Activated CD8-positive, alpha-beta memory T cell treated with anti-CD3 and anti-CD28 coated beads for 36 hours (primary cell): Measurements from ENCODE around the gene RRAD. TPM values are rescaled to one million over a fixed set of nuclear protein-coding genes. Genes with fewer than 3 reads are reported as not detected.

Source experiments
- CTCF ChIA-PET: fragments of 350-600 bp; sonication (Branson Sonifier 250); formaldehyde crosslinking; loops from one replicate; lab custom pipeline; 2021; ENCODE audit warnings: antibody characterized with exemption; lab: Charles Lee
- POLR2A ChIA-PET: fragments of 350-600 bp; sonication (Branson Sonifier 250); formaldehyde crosslinking; loops from one replicate; lab custom pipeline; 2021; ENCODE audit warnings: antibody characterized with exemption; lab: Charles Lee
- total RNA-seq, 2 experiments: library from RNA; stranded (reverse); gene quantifications; one replicate each; pipeline ENCODE4 v1.2.3, GENCODE V29; 2021

RRAD gene
- total RNA-seq, 2 experiments from 2014 or later, result 0.32 to 0.50 TPM

GRCh38 chr16:66940236-66940635 is 14.9 kb upstream of the RRAD start:
- POLR2A ChIA-PET, result no interaction called here
- CTCF ChIA-PET, result no interaction called here

DNA sequence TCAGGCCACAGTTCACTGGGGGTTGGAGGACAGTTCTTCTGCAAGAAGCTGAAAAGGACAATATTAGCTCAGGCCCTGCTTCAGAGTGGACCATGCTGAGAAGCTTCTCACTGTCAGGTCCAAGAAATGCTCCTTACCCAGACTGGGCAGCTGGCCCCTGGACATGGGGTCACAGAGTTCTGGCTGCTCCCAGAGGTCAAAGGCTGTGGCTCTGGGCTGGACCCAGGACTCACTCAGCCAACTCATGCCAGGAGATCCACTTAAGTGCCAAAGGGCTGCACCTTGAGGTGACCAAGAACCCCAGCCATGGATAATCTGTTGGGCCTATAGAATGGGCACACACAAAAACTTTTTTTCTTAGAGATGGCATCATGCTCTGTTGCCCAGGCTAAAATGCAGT is 14.0 kb upstream of the RRAD start:
- POLR2A ChIA-PET, result no interaction called here
- CTCF ChIA-PET, result no interaction called here

GRCh38 chr16:66937725-66938337 is 12.5 kb upstream of the RRAD start:
- CTCF ChIA-PET, result interaction anchor here (0.6 kb wide), 1 partner anchor 10 kb away, joined by 3 read pairs; no protein-coding TSS in a partner anchor

GRCh38 chr16:66936889-66937554 is 11.7 kb upstream of the RRAD start:
- CTCF ChIA-PET, result interaction anchor here (0.6 to 1.0 kb wide), 2 partner anchors 10 to 222 kb away, joined by 3 read pairs; no protein-coding TSS in a partner anchor
- POLR2A ChIA-PET, result no interaction called here

More at GRCh38 chr16:66937725-66938337, 12.5 kb upstream of the RRAD start:
- POLR2A ChIA-PET, result no interaction called here

DNA sequence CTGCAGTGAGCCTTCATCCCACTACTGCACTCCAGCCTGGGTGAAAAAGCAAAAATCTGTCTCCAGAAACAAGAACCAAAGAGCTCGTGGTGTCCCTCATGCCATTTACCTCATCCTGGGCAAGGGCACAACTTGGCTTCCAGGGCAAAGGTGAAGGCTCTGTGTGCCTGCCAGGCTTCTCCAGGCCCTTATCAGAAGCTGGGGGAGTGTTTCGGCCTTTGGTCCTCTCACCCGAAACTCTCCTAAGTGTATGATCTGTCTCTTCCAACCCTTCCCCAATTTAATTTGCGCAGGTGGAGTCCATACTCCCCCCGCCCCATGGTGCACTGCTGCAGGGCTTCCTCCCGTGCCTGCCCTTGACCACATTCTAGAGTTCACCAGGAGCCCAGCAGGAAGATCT is 11.1 kb upstream of the RRAD start:
- POLR2A ChIA-PET, result no interaction called here
- CTCF ChIA-PET, result interaction anchor here (1.0 kb wide), 1 partner anchor 223 kb away, joined by 3 read pairs; no protein-coding TSS in a partner anchor

GRCh38 chr16:66935314-66936011 is 10.1 kb upstream of the RRAD start, which contains the start of gene CES2:
CES2 (plus strand) TSS chr16:66935516; CDS start chr16:66935636, 120 bp downstream.
- ChIA-PET POLR2A (no interaction called here), CTCF (no interaction called here)

GRCh38 chr16:66934839-66935313 is 9.5 kb upstream of the RRAD start:
- POLR2A ChIA-PET, result interaction anchor here (0.6 kb wide), 1 partner anchor 39 kb away, joined by 3 read pairs; no protein-coding TSS in a partner anchor
- CTCF ChIA-PET, result interaction anchor here (1.5 kb wide), 1 partner anchor 60 kb away, joined by 3 read pairs; no protein-coding TSS in a partner anchor

- POLR2A ChIA-PET, result interaction anchor here (0.5 to 1.3 kb wide), 4 partner anchors 13 to 61 kb away, joined by 3 to 5 read pairs (median 4); partner anchors contain the start of gene PDP2
- CTCF ChIA-PET, result interaction anchor here (0.6 to 1.5 kb wide), 4 partner anchors 13 to 59 kb away, joined by 3 read pairs; partner anchors contain the start of gene CES3
Observed at GRCh38 chr16:66934138-66934838, 9.0 kb upstream of the RRAD start, which contains the start of gene CIAO2B. CIAO2B (minus strand) TSS chr16:66934402; CDS start chr16:66934364, 38 bp downstream.

DNA sequence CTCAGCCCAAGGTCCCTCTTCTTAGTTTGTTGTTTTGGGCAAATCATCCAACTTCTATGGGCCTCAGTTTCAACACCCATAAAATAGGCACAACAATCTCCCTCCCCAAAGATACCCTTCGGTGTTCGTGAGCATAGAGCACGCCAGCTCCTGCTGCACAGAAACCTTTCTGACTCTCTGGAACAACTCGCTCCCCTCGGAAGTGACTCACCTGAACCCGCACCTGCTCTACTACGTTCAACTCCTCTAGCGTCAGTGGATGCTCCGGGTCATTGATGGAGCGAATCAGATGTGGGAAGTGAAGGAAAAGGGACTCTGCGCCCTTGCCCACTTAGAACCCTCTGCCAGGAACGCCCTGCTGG is 8.4 kb upstream of the RRAD start:
- ChIA-PET CTCF (interaction anchor here (0.8 to 1.9 kb wide), 5 partner anchors 21 to 104 kb away, joined by 3 to 8 read pairs (median 3); partner anchors contain the start of genes CES3 and NAE1), POLR2A (interaction anchor here (0.5 to 1.3 kb wide), 3 partner anchors 13 to 61 kb away, joined by 4 to 5 read pairs (median 4); partner anchors contain the start of gene PDP2)

DNA sequence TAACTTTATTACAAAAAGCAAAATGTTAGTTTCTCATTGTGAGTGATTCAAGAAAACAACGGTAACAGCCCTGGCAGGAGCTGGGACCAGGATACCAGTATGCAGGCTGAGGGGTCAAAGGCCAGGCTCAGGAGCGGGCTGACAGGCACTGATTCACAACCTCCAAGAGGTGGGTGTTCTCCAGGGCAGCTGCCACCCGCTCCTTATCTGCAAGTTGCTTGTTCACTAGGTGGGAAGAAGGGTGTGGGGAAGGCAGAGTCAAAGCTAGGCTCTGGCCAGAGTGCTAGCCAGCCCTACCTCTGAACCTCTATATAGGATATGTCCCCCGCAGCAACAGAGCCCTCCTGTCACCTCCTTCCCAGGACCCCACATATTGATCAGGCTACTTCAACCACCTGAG is 6.7 kb upstream of the RRAD start:
- CTCF ChIA-PET, result interaction anchor here (0.6 to 1.9 kb wide), 4 partner anchors 13 to 102 kb away, joined by 3 to 5 read pairs (median 4); partner anchors contain the start of genes CDH16 and NAE1
- POLR2A ChIA-PET, result interaction anchor here (0.6 kb wide), 1 partner anchor 128 kb away, joined by 4 read pairs; no protein-coding TSS in a partner anchor

DNA sequence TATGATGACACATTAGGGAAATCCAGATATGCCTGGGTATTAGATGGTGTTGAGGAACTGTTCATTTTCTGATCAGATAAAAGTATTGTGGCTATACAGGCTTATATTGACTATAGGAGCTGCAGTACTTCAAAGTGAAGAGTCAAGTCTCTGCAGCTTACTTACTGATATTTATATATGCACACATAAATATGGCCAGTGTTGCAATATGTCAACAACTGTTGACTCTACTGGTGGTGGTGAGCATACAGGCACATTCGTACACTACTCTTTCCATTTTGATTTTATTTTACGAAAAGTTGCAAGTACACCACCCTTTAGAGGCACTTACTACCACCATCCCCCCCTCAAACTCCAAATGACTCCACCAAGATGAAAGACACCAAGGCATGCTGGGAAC is 6.3 kb upstream of the RRAD start:
- CTCF ChIA-PET, result interaction anchor here (0.9 to 1.2 kb wide), 2 partner anchors 27 to 63 kb away, joined by 3 read pairs; no protein-coding TSS in a partner anchor
- POLR2A ChIA-PET, result interaction anchor here (0.6 kb wide), 1 partner anchor 128 kb away, joined by 4 read pairs; no protein-coding TSS in a partner anchor

- POLR2A ChIA-PET, result interaction anchor here (0.6 kb wide), 1 partner anchor 48 kb away, joined by 6 read pairs; no protein-coding TSS in a partner anchor
Observed at GRCh38 chr16:66930189-66930588, 4.9 kb upstream of the RRAD start.

DNA sequence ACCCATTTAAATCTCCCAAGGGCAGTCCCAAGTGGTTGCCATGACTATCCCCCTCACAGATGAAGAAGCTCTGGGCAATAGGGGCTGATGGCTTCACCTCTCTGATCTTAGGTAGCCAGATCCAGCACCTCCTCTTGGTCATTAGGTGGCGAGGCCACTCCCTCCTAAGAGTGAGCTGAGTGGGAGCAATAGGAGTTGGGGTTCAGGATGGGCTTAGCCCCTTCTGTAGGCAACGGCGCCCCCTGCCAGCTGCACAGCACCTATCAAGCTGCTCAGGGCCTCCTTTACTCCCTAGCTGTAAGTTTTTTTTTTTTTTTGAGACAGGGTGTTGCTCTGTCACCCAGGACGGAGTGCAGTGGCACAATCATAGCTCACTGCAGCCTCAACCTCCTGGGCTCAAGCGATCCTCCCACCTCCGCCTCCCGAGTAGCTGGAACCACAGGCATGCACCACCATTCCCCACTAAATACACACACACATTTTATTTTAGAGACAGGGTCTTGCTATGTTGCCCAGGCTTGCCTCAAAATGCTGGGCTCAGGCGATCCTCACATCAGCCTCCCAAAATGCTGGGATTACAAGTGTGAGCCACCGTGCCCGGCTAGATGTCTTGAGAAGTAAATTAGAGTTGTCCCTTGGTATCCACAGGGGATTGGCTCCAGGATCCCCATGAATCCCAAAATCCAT is 3.5 kb upstream of the RRAD start:
- POLR2A ChIA-PET, result no interaction called here
- CTCF ChIA-PET, result interaction anchor here (0.9 to 2.7 kb wide), 5 partner anchors 11 to 106 kb away, joined by 3 to 14 read pairs (median 5); partner anchors contain the start of genes CDH16 and NAE1

More at GRCh38 chr16:66930189-66930588, 4.9 kb upstream of the RRAD start:
- CTCF ChIA-PET, result interaction anchor here (1.6 kb wide), 1 partner anchor 14 kb away, joined by 3 read pairs; no protein-coding TSS in a partner anchor

GRCh38 chr16:66927918-66928649 is 2.7 kb upstream of the RRAD start:
- ChIA-PET POLR2A (no interaction called here), CTCF (interaction anchor here (0.6 to 2.7 kb wide), 6 partner anchors 10 to 968 kb away, joined by 3 to 14 read pairs (median 4); partner anchors contain the start of genes CDH16 and NAE1)

GRCh38 chr16:66926961-66927436 is 1.7 kb upstream of the RRAD start:
- ChIA-PET POLR2A (interaction anchor here (0.5 kb wide), 1 partner anchor 203 kb away, joined by 4 read pairs; no protein-coding TSS in a partner anchor), CTCF (interaction anchor here (0.5 to 2.7 kb wide), 4 partner anchors 31 to 282 kb away, joined by 3 to 14 read pairs (median 4); no protein-coding TSS in a partner anchor)
